GM12878 (cell line): Measurements from ENCODE around the gene SOX18. TPM values are rescaled to one million over a fixed set of nuclear protein-coding genes. Genes with fewer than 3 reads are reported as not detected.

Experiments used
- ATAC-seq: fragments of 200-7000 bp; cut with Tn5 transposase; 3 replicates; pipeline ENCODE4 v1.9.1; 2020; ENCODE audit warnings: mild to moderate bottlenecking, moderate library complexity
- BruUV-seq: library from RNA; stranded (reverse); fragments of 400-500 nt; replicated peaks from 2 replicates; lab custom pipeline; 2021; lab: Mats Ljungman, UMichigan
- CTCF ChIA-PET: fragments of 300-600 bp; sonication (Branson Sonifier 250); formaldehyde crosslinking; extraction: SDS; loops from one replicate; lab custom pipeline; 2021; ENCODE audit warnings: inconsistent platforms; lab: Yijun Ruan, JAX
- POLR2A ChIA-PET: fragments of 350-600 bp; formaldehyde crosslinking; extraction: SDS; loops from one replicate; lab custom pipeline; 2021; ENCODE audit warnings: inconsistent platforms; lab: Charles Lee
- RAD21 ChIA-PET: fragments of 300-600 bp; sonication (Branson Sonifier 250); formaldehyde crosslinking; loops from one replicate; lab custom pipeline; 2023; ENCODE audit warnings: antibody characterized with exemption; ENCODE audit not compliant: unreplicated experiment; lab: Charles Lee
- SMC1A ChIA-PET: fragments of 300-600 bp; sonication (Branson Sonifier 250); formaldehyde crosslinking; loops from one replicate; lab custom pipeline; 2023; ENCODE audit not compliant: unreplicated experiment, uncharacterized antibody; lab: Charles Lee
- DNase-seq: peaks from one replicate; pipeline ENCODE4 v3.0.0-alpha.2; 2011; ENCODE audit warnings: low read depth, low spot score
- FAIRE-seq: peaks from 3 replicates; lab custom pipeline; 2011; peaks lifted over from hg19 to GRCh38; lab: Jason Lieb, UNC
- H2AFZ ChIP-seq: 2 replicates; pipeline ENCODE4 v1.6.0; 2011; ENCODE audit warnings: low read depth, low read length, control low read depth; ENCODE audit not compliant: control insufficient read depth
- H3K27ac ChIP-seq: 2 replicates; pipeline ENCODE4 v1.5.1; 2011; ENCODE audit warnings: control low read depth; ENCODE audit not compliant: control insufficient read depth, insufficient read depth
- H3K27me3 ChIP-seq, 2 experiments: replicated peaks in 1 of 2; 2 replicates each; pipeline versions ENCODE4 v1.6.0 to v1.6.1; 2011; ENCODE audit warnings: low read length in 1 of 2; ENCODE audit not compliant: control insufficient read depth in 2 of 2, insufficient read depth in 2 of 2
- H3K36me3 ChIP-seq, 2 experiments: 2 replicates each; pipeline ENCODE4 v1.5.1; 2011; ENCODE audit warnings: low read length in 1 of 2; ENCODE audit not compliant: control insufficient read depth in 2 of 2, insufficient read depth in 2 of 2
- H3K4me1 ChIP-seq: 2 replicates; pipeline ENCODE4 v1.6.1; 2011; ENCODE audit warnings: mild to moderate bottlenecking, low read length, moderate library complexity, mixed read lengths; ENCODE audit not compliant: control insufficient read depth, insufficient read depth
- H3K4me2 ChIP-seq: 2 replicates; pipeline ENCODE4 v1.6.0; 2011; ENCODE audit warnings: control low read depth; ENCODE audit not compliant: control insufficient read depth, insufficient read depth
- H3K4me3 ChIP-seq: fragments of 200-600 bp; sonication (generic); 2 replicates; pipeline ENCODE4 v1.5.1; 2016
- H3K79me2 ChIP-seq: 2 replicates; pipeline ENCODE4 v1.6.0; 2011; ENCODE audit warnings: low read length; ENCODE audit not compliant: control insufficient read depth, insufficient read depth
- H3K9ac ChIP-seq: 2 replicates; pipeline ENCODE4 v1.8.0; 2011; ENCODE audit warnings: low read length, control low read depth, mixed read lengths; ENCODE audit not compliant: control insufficient read depth, insufficient read depth
- H3K9me3 ChIP-seq: replicated peaks from 3 replicates; pipeline ENCODE4 v1.5.1; 2011; ENCODE audit warnings: mild to moderate bottlenecking, low read length; ENCODE audit not compliant: control insufficient read depth, insufficient read depth
- H4K20me1 ChIP-seq: 2 replicates; pipeline ENCODE4 v1.6.0; 2011; ENCODE audit not compliant: control insufficient read depth, insufficient read depth
- ATF7 ChIP-seq: fragments of 450-650 bp; IDR thresholded peaks from 2 replicates; pipeline ENCODE4 v1.6.1; 2016; ENCODE audit warnings: low read depth, mild to moderate bottlenecking
- BHLHE40 ChIP-seq, 2 experiments: fragments of 450-650 bp in 1 of 2; IDR thresholded peaks; 2 replicates each; pipeline ENCODE4 v1.6.1; 2011 to 2017; ENCODE audit warnings: low read depth in 2 of 2, borderline replicate concordance in 1 of 2, improper control_type of control experiment in 1 of 2, low read length in 1 of 2, mild to moderate bottlenecking in 1 of 2
- CHD2 ChIP-seq: IDR thresholded peaks from 2 replicates; pipeline ENCODE4 v1.6.1; 2011; ENCODE audit warnings: low read depth, low read length, improper control_type of control experiment, borderline replicate concordance
- NR2F1 ChIP-seq: fragments of 450-650 bp; conservative IDR thresholded peaks from 2 replicates; pipeline ENCODE4 v1.6.1; 2017; ENCODE audit warnings: mild to moderate bottlenecking
- POLR2A ChIP-seq: IDR thresholded peaks from 2 replicates; pipeline ENCODE4 v1.6.1; 2011; ENCODE audit warnings: low read depth, mild to moderate bottlenecking, low read length
- POU2F2 ChIP-seq: IDR thresholded peaks from 3 replicates; pipeline ENCODE4 v1.6.1; 2011; ENCODE audit warnings: low read depth, mild to moderate bottlenecking, low read length, borderline replicate concordance
- RELB ChIP-seq: fragments of 450-650 bp; IDR thresholded peaks from 2 replicates; pipeline ENCODE4 v1.6.1; 2017; ENCODE audit warnings: low read depth, mild to moderate bottlenecking, moderate library complexity
- ZBTB40 ChIP-seq: fragments of 450-650 bp; IDR thresholded peaks from 2 replicates; pipeline ENCODE4 v1.6.1; 2016; ENCODE audit warnings: mild to moderate bottlenecking, moderate library complexity, borderline replicate concordance
- ZNF687 ChIP-seq: fragments of 450-650 bp; IDR thresholded peaks from 2 replicates; pipeline ENCODE4 v1.6.1; 2017; ENCODE audit warnings: mild to moderate bottlenecking, moderate library complexity
- WGBS: methylation state at CpG from one replicate; pipeline ENCODE4 v1.1.6; 2016; ENCODE audit warnings: low lambda C conversion rate; ENCODE audit not compliant: insufficient replicate concordance, insufficient coverage; ENCODE audit errors: missing lambda C conversion rate; 5-methylcytosine and 5-hydroxymethylcytosine counted together
- in situ Hi-C: fragments of 300-500 bp; cut with MboI; formaldehyde crosslinking; loops from 9 replicates; pipeline ENCODE4 v1.14.3; 2018; ENCODE audit warnings: mixed read lengths
- intact Hi-C: fragments of 100-400 bp; cut with micrococcal nuclease; formaldehyde crosslinking; loops from one replicate; pipeline ENCODE4 v1.14.2; 2022; ENCODE audit not compliant: unreplicated experiment
- polyA plus RNA-seq, 11 experiments: library from polyadenylated mRNA; depleted of rRNA in 4 of 11; unstranded in 6 of 11; stranded (reverse) in 5 of 11; fragments of >200 nt; fragmentation: Nextera tagmentation in 4 of 11; fragmentation: Illumina TruSeq in 1 of 11; extraction: Ambion mirVana in 4 of 11; extraction: Trizol in 1 of 11; gene quantifications; 1 replicate in 1 of 11; 2 replicates in 10 of 11; pipeline versions ENCODE4 v1.2.1 to v1.2.3, GENCODE V29; 2011 to 2016; ENCODE audit warnings: inconsistent platforms in 2 of 11, missing spikeins in 2 of 11, low read depth in 1 of 11
- total RNA-seq, 4 experiments: library from RNA; depleted of rRNA in 3 of 4; stranded (reverse); fragments of >200 nt in 3 of 4; fragmentation: Illumina TruSeq in 1 of 4; extraction: Trizol in 1 of 4; gene quantifications; 2 replicates each; pipeline versions ENCODE4 v1.2.1 to v1.2.3, GENCODE V29; 2013 to 2021
- TF ChIP-seq, protein P1 (sequence below): fragments of 450-650 bp; IDR thresholded peaks from 2 replicates; pipeline ENCODE4 v1.6.1; 2016; ENCODE audit warnings: mild to moderate bottlenecking

Gene SOX18
- total and polyA plus RNA-seq, 10 of the 15 experiments (the other 5 are each of a cell fraction or from before 2014, with no cell fraction given): 0.05 to 5.6 (median 0.28) TPM; not detected in 3

GRCh38 chr20:64058536-64058935 is 9.1 kb upstream of the SOX18 start:
- FAIRE-seq (no peak), DNase-seq (no peak), ATAC-seq (peak; percentile 18)
- Histone ChIP-seq H3K27ac (no peak overlapping the region), H3K27me3 (no peaks in the 10 kb centered on the region), H3K36me3 (no peaks in the 10 kb centered on the region), H2AFZ (0 out of 2 replicates have a peak overlapping the region, but pooled peaks have one; percentile 2), H4K20me1 (no peaks in the 10 kb centered on the region), H3K9me3 (no peaks in the 10 kb centered on the region), H3K4me3 (peak overlapping the region; percentile 25), H3K4me1 (peaks cover 53% of the 10 kb centered on the region), H3K9ac (peak overlapping the region; percentile 61; the same call in 1 of the 2 replicates), H3K4me2 (peak overlapping the region; percentile 90), H3K79me2 (no peaks in the 10 kb centered on the region; the same call in none of the 2 replicates)
- no TSS peak for BruUV-seq
- ChIA-PET POLR2A (interaction anchor here (0.6 to 0.7 kb wide), 2 partner anchors 351 to 374 kb away, joined by 3 read pairs; no protein-coding TSS in a partner anchor), SMC1A (interaction anchor here (0.9 to 2.6 kb wide), 2 partner anchors 19 to 55 kb away, joined by 3 to 21 read pairs; no protein-coding TSS in a partner anchor), CTCF (interaction anchor here (1.2 to 9.2 kb wide), 5 partner anchors 11 to 272 kb away, joined by 3 to 108 read pairs (median 8); partner anchors contain the start of genes OPRL1, PRPF6 and RGS19), RAD21 (interaction anchor here (0.7 to 2.5 kb wide), 3 partner anchors 28 to 521 kb away, joined by 5 to 13 read pairs (median 11); partner anchors contain the start of genes PRPF6 and PTK6)
- in situ Hi-C loops (no loop called here), intact Hi-C loops (loop anchor here (5.0 to 10.0 kb wide), 3 partner anchors 76 to 194 kb away; partner anchors contain the start of genes ABHD16B, PRPF6, TPD52L2 and UCKL1)
- 23% methylated on average over 12 of the region's 12 CpGs for WGBS
- peak; percentile 24; the same call in 1 of the 2 replicates for TF ChIP-seq CHD2
- TF ChIP-seq POU2F2: peak; percentile 96; the same call in 2 of the 3 replicates
- no peak for TF ChIP-seq NR2F1
- TF ChIP-seq, protein P1, sequence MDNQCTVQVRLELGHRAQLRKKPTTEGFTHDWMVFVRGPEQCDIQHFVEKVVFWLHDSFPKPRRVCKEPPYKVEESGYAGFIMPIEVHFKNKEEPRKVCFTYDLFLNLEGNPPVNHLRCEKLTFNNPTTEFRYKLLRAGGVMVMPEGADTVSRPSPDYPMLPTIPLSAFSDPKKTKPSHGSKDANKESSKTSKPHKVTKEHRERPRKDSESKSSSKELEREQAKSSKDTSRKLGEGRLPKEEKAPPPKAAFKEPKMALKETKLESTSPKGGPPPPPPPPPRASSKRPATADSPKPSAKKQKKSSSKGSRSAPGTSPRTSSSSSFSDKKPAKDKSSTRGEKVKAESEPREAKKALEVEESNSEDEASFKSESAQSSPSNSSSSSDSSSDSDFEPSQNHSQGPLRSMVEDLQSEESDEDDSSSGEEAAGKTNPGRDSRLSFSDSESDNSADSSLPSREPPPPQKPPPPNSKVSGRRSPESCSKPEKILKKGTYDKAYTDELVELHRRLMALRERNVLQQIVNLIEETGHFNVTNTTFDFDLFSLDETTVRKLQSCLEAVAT: peak; percentile 20; the same call in 1 of the 2 replicates
- peak; percentile 26 to 37; a peak in 1 of 4 replicates for TF ChIP-seq BHLHE40 (IDR thresholded peaks at IDR 0.05; ENCODE audit: borderline replicate concordance in 1 of 2, low read depth in 2 of 2, low read length in 1 of 2)
- no peak for TF ChIP-seq ZBTB40
- no peak; the same call in 1 of the 2 replicates for TF ChIP-seq POLR2A
- peak; percentile 27; the same call in 1 of the 2 replicates for TF ChIP-seq RELB
- 0 out of 2 replicates have a peak, but pooled peaks have one; percentile 8 for TF ChIP-seq ZNF687
- TF ChIP-seq ATF7: peak; percentile 15; the same call in 1 of the 2 replicates
